Measurements from ENCODE around the gene PAQR8. TPM values are rescaled to one million over a fixed set of nuclear protein-coding genes. Genes with fewer than 3 reads are reported as not detected.

PAQR8 gene
- total and polyA plus RNA-seq, 2 of the 4 experiments (the other 2 are of a cell fraction), result 1.4 to 1.6 TPM

- intact Hi-C loops (cut with micrococcal nuclease), result loop anchor here (10.0 kb wide), 2 partner anchors 410 to 1080 kb away; no protein-coding TSS in a partner anchor
- no peak overlapping the region for H3K9ac ChIP-seq (ENCODE audit: low read depth, low read length)
- no peaks in the 10 kb centered on the region for H3K9me3 ChIP-seq (ENCODE audit: control insufficient read depth, insufficient read depth, low read length)
- dilution Hi-C loops (cut with HindIII; ENCODE audit: low sequenced_read_pairs, unreplicated experiment), result loop anchor here (25.0 kb wide), 1 partner anchor 257 kb away; the partner anchor contains the start of gene TMEM14A
- H3K36me3 ChIP-seq (ENCODE audit: control insufficient read depth, insufficient read depth, low read length), result peaks cover 8% of the 10 kb centered on the region; the same call in 1 of the 2 replicates
- no peak overlapping the region for H3K56ac ChIP-seq (ENCODE audit: extremely low read depth, insufficient read depth, low read length)
- WGBS, 2 experiments (ENCODE audit: extremely low coverage in 2 of 2, insufficient read length in 1 of 2), result no CpG with 5 or more reads among the region's 1 CpG
- no peak overlapping the region for H2AK9ac ChIP-seq (replicated peaks; ENCODE audit: low read depth, low read length, poor library complexity)
- H3K4me1 ChIP-seq (ENCODE audit: control insufficient read depth, insufficient read depth, low read length), result peaks cover under 1% of the 10 kb centered on the region; the same call in 1 of the 2 replicates
- no peak overlapping the region for H4K91ac ChIP-seq (ENCODE audit: insufficient read depth, low read depth, low read length)
- no peaks in the 10 kb centered on the region for H3K27me3 ChIP-seq (ENCODE audit: control insufficient read depth, insufficient read depth, low read length)
- H2BK5ac ChIP-seq (ENCODE audit: low read depth, low read length, poor library complexity, severe bottlenecking), result no peak overlapping the region
- TF ChIP-seq RCOR1 (IDR thresholded peaks at IDR 0.05; ENCODE audit: insufficient replicate concordance, low read length) (no peak), CHD1 (IDR thresholded peaks at IDR 0.05; ENCODE audit: low read depth, low read length) (no peak), RFX5 (IDR thresholded peaks at IDR 0.05; ENCODE audit: low read depth, low read length) (no peak), POLR2A (IDR thresholded peaks at IDR 0.05; ENCODE audit: low read depth, low read length) (no peak), MXI1 (IDR thresholded peaks at IDR 0.05; ENCODE audit: borderline replicate concordance, low read depth, low read length) (no peak), NFE2L2 (IDR thresholded peaks at IDR 0.05; ENCODE audit: low read depth, low read length) (no peak), SMC3 (IDR thresholded peaks at IDR 0.05; ENCODE audit: low read depth, low read length) (no peak), BHLHE40 (IDR thresholded peaks at IDR 0.05; ENCODE audit: low read depth, low read length) (no peak)
- TF ChIP-seq, protein P1, sequence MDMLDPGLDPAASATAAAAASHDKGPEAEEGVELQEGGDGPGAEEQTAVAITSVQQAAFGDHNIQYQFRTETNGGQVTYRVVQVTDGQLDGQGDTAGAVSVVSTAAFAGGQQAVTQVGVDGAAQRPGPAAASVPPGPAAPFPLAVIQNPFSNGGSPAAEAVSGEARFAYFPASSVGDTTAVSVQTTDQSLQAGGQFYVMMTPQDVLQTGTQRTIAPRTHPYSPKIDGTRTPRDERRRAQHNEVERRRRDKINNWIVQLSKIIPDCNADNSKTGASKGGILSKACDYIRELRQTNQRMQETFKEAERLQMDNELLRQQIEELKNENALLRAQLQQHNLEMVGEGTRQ (IDR thresholded peaks at IDR 0.05; ENCODE audit: low read depth, low read length), result no peak
- ChIA-PET POLR2A (ENCODE audit: unreplicated experiment) (no interaction called here), CTCF (no interaction called here)
- H2BK20ac ChIP-seq (ENCODE audit: low read depth, low read length), result no peak overlapping the region
- no peak overlapping the region for H3K4me3 ChIP-seq (ENCODE audit: insufficient read depth, low read depth, low read length)
- H2AK5ac ChIP-seq (ENCODE audit: low read depth, low read length), result no peak overlapping the region
- no peaks in the 10 kb centered on the region for H3K79me1 ChIP-seq (ENCODE audit: low read depth in 1 of 2, low read length in 2 of 2)
- BruUV-seq (replicated peaks), result no TSS peak
- peaks cover 1% of the 10 kb centered on the region; the same call in 1 of the 2 replicates for H3K9me1 ChIP-seq (ENCODE audit: insufficient read depth, low read length)
- no peak for DNase-seq
- in situ Hi-C loops (cut with MboI; ENCODE audit: low sequenced_read_pairs), result loop anchor here (5.0 kb wide), 1 partner anchor 587 kb away; no protein-coding TSS in a partner anchor
- no peak for ATAC-seq (ENCODE audit: low read depth)
- H2BK120ac ChIP-seq (ENCODE audit: low read depth, low read length), result no peak overlapping the region
- no peak overlapping the region for H3K4ac ChIP-seq (ENCODE audit: low read depth, low read length)
- H2AFZ ChIP-seq (replicated peaks; ENCODE audit: low read length, poor library complexity), result no peak overlapping the region
- H3K23ac ChIP-seq (ENCODE audit: low read depth, low read length), result no peak overlapping the region
- H3K27ac ChIP-seq (ENCODE audit: insufficient read depth, low read length), result no peak overlapping the region
- no peaks in the 10 kb centered on the region for H4K20me1 ChIP-seq (ENCODE audit: insufficient read depth, low read length)
- H3K14ac ChIP-seq (replicated peaks; ENCODE audit: low read depth, low read length), result no peak overlapping the region
- H3K4me2 ChIP-seq (ENCODE audit: low read depth, low read length), result no peak overlapping the region
- H4K8ac ChIP-seq (ENCODE audit: low read depth in 2 of 2, low read length in 2 of 2), result no peak overlapping the region
- no peak overlapping the region for H3K18ac ChIP-seq (ENCODE audit: low read depth, low read length)
- H4K5ac ChIP-seq (ENCODE audit: low read depth, low read length), result no peak overlapping the region
- no peak overlapping the region for H2BK15ac ChIP-seq (ENCODE audit: low read depth, low read length)
Measured at GRCh38 chr6:52405243-52405642, 43.3 kb downstream of the PAQR8 start.
